Trophoblast cell (in vitro differentiated cells and primary cell): ENCODE measurements around the gene ARNT2.

Experiments used
- DNase-seq, 2 donors: peaks; one replicate each; pipeline ENCODE4 v3.0.0-alpha.2; 2016
- H2AFZ ChIP-seq: 2 replicates; pipeline ENCODE4 v1.6.1; 2013; ENCODE audit warnings: low read length, moderate library complexity, mild to moderate bottlenecking; ENCODE audit not compliant: insufficient read depth, poor library complexity
- H2AK5ac ChIP-seq: 2 replicates; pipeline ENCODE4 v1.6.1; 2013; ENCODE audit warnings: mild to moderate bottlenecking, low read length
- H2BK120ac ChIP-seq: 2 replicates; pipeline ENCODE4 v1.6.1; 2013; ENCODE audit warnings: low read length, mild to moderate bottlenecking, moderate library complexity; ENCODE audit not compliant: insufficient read depth, poor library complexity
- H2BK12ac ChIP-seq: 2 replicates; pipeline ENCODE4 v1.6.1; 2013; ENCODE audit warnings: mild to moderate bottlenecking, low read length, moderate library complexity
- H2BK5ac ChIP-seq: 2 replicates; pipeline ENCODE4 v1.6.1; 2013; ENCODE audit warnings: low read length, low read depth, moderate library complexity, mild to moderate bottlenecking; ENCODE audit not compliant: poor library complexity
- H3K14ac ChIP-seq: 2 replicates; pipeline ENCODE4 v1.6.1; 2013; ENCODE audit warnings: mild to moderate bottlenecking, low read length
- H3K18ac ChIP-seq: 2 replicates; pipeline ENCODE4 v1.6.1; 2013; ENCODE audit warnings: mild to moderate bottlenecking, low read length
- H3K23ac ChIP-seq: 2 replicates; pipeline ENCODE4 v1.6.1; 2013; ENCODE audit warnings: low read length
- H3K27ac ChIP-seq: 2 replicates; pipeline ENCODE4 v1.5.1; 2013; ENCODE audit warnings: low read depth, mild to moderate bottlenecking, inconsistent platforms, low read length, moderate library complexity
- H3K27me3 ChIP-seq: 2 replicates; pipeline ENCODE4 v1.6.1; 2013; ENCODE audit warnings: inconsistent platforms, mild to moderate bottlenecking, low read length, moderate library complexity; ENCODE audit not compliant: insufficient read depth
- H3K36me3 ChIP-seq, 2 experiments: 1 replicate in 1 of 2; 2 replicates in 1 of 2; pipeline ENCODE4 v1.6.1; 2013; ENCODE audit warnings: low read length in 2 of 2, mild to moderate bottlenecking in 2 of 2, moderate library complexity in 1 of 2; ENCODE audit not compliant: insufficient read depth in 2 of 2, control insufficient read depth in 1 of 2
- H3K4ac ChIP-seq: 2 replicates; pipeline ENCODE4 v1.6.1; 2013; ENCODE audit warnings: low read depth, mild to moderate bottlenecking, low read length, moderate library complexity
- H3K4me1 ChIP-seq, 2 experiments: 1 replicate in 1 of 2; 2 replicates in 1 of 2; pipeline ENCODE4 v1.6.1; 2013; ENCODE audit warnings: low read length in 2 of 2, mild to moderate bottlenecking in 2 of 2, moderate library complexity in 1 of 2; ENCODE audit not compliant: insufficient read depth in 2 of 2, control insufficient read depth in 1 of 2
- H3K4me2 ChIP-seq: 2 replicates; pipeline ENCODE4 v1.6.1; 2013; ENCODE audit warnings: inconsistent platforms, mild to moderate bottlenecking, low read length, moderate library complexity
- H3K4me3 ChIP-seq: 2 replicates; pipeline ENCODE4 v1.5.1; 2013; ENCODE audit warnings: mild to moderate bottlenecking, low read depth, low read length, inconsistent platforms
- H3K79me1 ChIP-seq: one replicate; pipeline ENCODE4 v1.6.1; 2013; ENCODE audit warnings: low read length
- H3K79me2 ChIP-seq: 2 replicates; pipeline ENCODE4 v1.6.1; 2013; ENCODE audit warnings: low read length, mild to moderate bottlenecking; ENCODE audit not compliant: control insufficient read depth, insufficient read depth, poor library complexity
- H3K9ac ChIP-seq: 2 replicates; pipeline ENCODE4 v1.6.1; 2013; ENCODE audit warnings: mild to moderate bottlenecking, low read length
- H3K9me3 ChIP-seq: 2 replicates; pipeline ENCODE4 v1.6.1; 2013; ENCODE audit warnings: low read depth, mild to moderate bottlenecking, control low read depth, inconsistent platforms, low read length; ENCODE audit not compliant: insufficient read depth
- H4K12ac ChIP-seq: 2 replicates; pipeline ENCODE4 v1.6.1; 2013; ENCODE audit warnings: low read depth, mild to moderate bottlenecking, low read length, moderate library complexity
- H4K8ac ChIP-seq: 2 replicates; pipeline ENCODE4 v1.6.1; 2013; ENCODE audit warnings: low read depth, mild to moderate bottlenecking, low read length, moderate library complexity
- H4K91ac ChIP-seq: one replicate; pipeline ENCODE4 v1.6.1; 2013; ENCODE audit warnings: low read depth, mild to moderate bottlenecking, low read length, moderate library complexity
- WGBS: extraction: QIAGEN DNeasy Blood & Tissue Kit; methylation state at CpG from one replicate; pipeline ENCODE4 v1.1.7; 2013; ENCODE audit warnings: missing lambda C conversion rate; ENCODE audit not compliant: insufficient read length, insufficient coverage; ENCODE audit errors: extremely low coverage; 5-methylcytosine and 5-hydroxymethylcytosine counted together

Gene ARNT2

GRCh38 chr15:80596521-80596976, 192.4 kb downstream of the ARNT2 start:
- Histone ChIP-seq H2BK5ac (no peak overlapping the region), H3K27ac (no peak overlapping the region), H3K27me3 (no peaks in the 10 kb centered on the region), H4K12ac (no peak overlapping the region), H2BK12ac (no peak overlapping the region), H3K4ac (no peak overlapping the region), H3K4me1 (no peaks in the 10 kb centered on the region), H4K91ac (no peak overlapping the region), H4K8ac (no peak overlapping the region), H2AK5ac (no peak overlapping the region), H3K9me3 (peaks cover 2% of the 10 kb centered on the region), H3K79me1 (no peaks in the 10 kb centered on the region), H3K4me2 (no peak overlapping the region), H3K9ac (no peak overlapping the region), H3K14ac (no peak overlapping the region), H3K79me2 (no peaks in the 10 kb centered on the region), H2BK120ac (no peak overlapping the region), H3K36me3 (no peaks in the 10 kb centered on the region), H3K18ac (no peak overlapping the region), H3K23ac (no peak overlapping the region), H2AFZ (no peak overlapping the region), H3K4me3 (no peak overlapping the region)
- no peak for DNase-seq
- WGBS, result no CpG with 5 or more reads among the region's 7 CpGs

GRCh38 chr15:80597076-80597475, 192.9 kb downstream of the ARNT2 start:
- no peak overlapping the region for H2BK12ac ChIP-seq

GRCh38 chr15:80599359-80599758, 195.2 kb downstream of the ARNT2 start:
- no peaks in the 10 kb centered on the region for H3K36me3 ChIP-seq
- no peaks in the 10 kb centered on the region for H3K4me1 ChIP-seq
- no CpG with 5 or more reads among the region's 1 CpG for WGBS
- H3K4me2 ChIP-seq, result no peak overlapping the region
- no peak overlapping the region for H2BK5ac ChIP-seq
- no peak overlapping the region for H2BK12ac ChIP-seq
- no peak overlapping the region for H3K4me3 ChIP-seq
- H4K91ac ChIP-seq, result no peak overlapping the region
- DNase-seq, result peak; percentile 47 to 82
- H3K23ac ChIP-seq, result no peak overlapping the region
- no peak overlapping the region for H4K8ac ChIP-seq
- H2BK120ac ChIP-seq, result no peak overlapping the region
- no peak overlapping the region for H3K18ac ChIP-seq
- H3K9ac ChIP-seq, result no peak overlapping the region
- H3K4ac ChIP-seq, result no peak overlapping the region
- H3K27me3 ChIP-seq, result no peaks in the 10 kb centered on the region
- H3K27ac ChIP-seq, result no peak overlapping the region
- H3K9me3 ChIP-seq, result peaks cover 2% of the 10 kb centered on the region
- no peak overlapping the region for H3K14ac ChIP-seq
- no peak overlapping the region for H4K12ac ChIP-seq
- H2AK5ac ChIP-seq, result no peak overlapping the region
- H2AFZ ChIP-seq, result no peak overlapping the region
- H3K79me1 ChIP-seq, result no peaks in the 10 kb centered on the region
- H3K79me2 ChIP-seq, result no peaks in the 10 kb centered on the region

More at GRCh38 chr15:80597076-80597475, 192.9 kb downstream of the ARNT2 start:
- Histone ChIP-seq H3K27ac (no peak overlapping the region), H2AK5ac (no peak overlapping the region), H3K79me1 (no peaks in the 10 kb centered on the region), H2BK5ac (no peak overlapping the region), H3K36me3 (no peaks in the 10 kb centered on the region), H2AFZ (no peak overlapping the region), H3K27me3 (no peaks in the 10 kb centered on the region), H2BK120ac (no peak overlapping the region), H3K9ac (no peak overlapping the region), H3K4me1 (no peaks in the 10 kb centered on the region), H4K91ac (no peak overlapping the region), H3K9me3 (peaks cover 2% of the 10 kb centered on the region), H4K12ac (no peak overlapping the region), H3K23ac (no peak overlapping the region), H3K79me2 (no peaks in the 10 kb centered on the region), H3K4me3 (no peak overlapping the region), H3K14ac (no peak overlapping the region), H3K4ac (no peak overlapping the region), H3K18ac (no peak overlapping the region), H3K4me2 (no peak overlapping the region), H4K8ac (no peak overlapping the region)
- no CpG with 5 or more reads among the region's 10 CpGs for WGBS
- DNase-seq, result no peak

- no peak overlapping the region for H4K91ac ChIP-seq
- no peak overlapping the region for H3K27ac ChIP-seq
- no peak overlapping the region for H3K4me3 ChIP-seq
- H2BK120ac ChIP-seq, result no peak overlapping the region
- H3K18ac ChIP-seq, result no peak overlapping the region
- H3K23ac ChIP-seq, result no peak overlapping the region
- no peaks in the 10 kb centered on the region for H3K79me2 ChIP-seq
- DNase-seq, result no peak
- no peaks in the 10 kb centered on the region for H3K4me1 ChIP-seq
- no peak overlapping the region for H2BK12ac ChIP-seq
- no CpG with 5 or more reads among the region's 3 CpGs for WGBS
- H3K4ac ChIP-seq, result no peak overlapping the region
- H2AFZ ChIP-seq, result no peak overlapping the region
- H2BK5ac ChIP-seq, result no peak overlapping the region
- H3K36me3 ChIP-seq, result no peaks in the 10 kb centered on the region
- H3K14ac ChIP-seq, result no peak overlapping the region
- H2AK5ac ChIP-seq, result no peak overlapping the region
- no peak overlapping the region for H3K4me2 ChIP-seq
- no peaks in the 10 kb centered on the region for H3K79me1 ChIP-seq
- no peak overlapping the region for H4K8ac ChIP-seq
- H3K9me3 ChIP-seq, result peaks cover 2% of the 10 kb centered on the region
- no peak overlapping the region for H3K9ac ChIP-seq
- H3K27me3 ChIP-seq, result no peaks in the 10 kb centered on the region
- H4K12ac ChIP-seq, result no peak overlapping the region
Measured at GRCh38 chr15:80600626-80601025, 196.4 kb downstream of the ARNT2 start.
